A549 (cell line): ENCODE data around the gene CX3CL1.

Experiments
- CBX2 ChIP-seq: fragments of 200-600 bp; sonication (generic); IDR thresholded peaks from 2 replicates; pipeline ENCODE4 v1.6.1; 2016; ENCODE audit warnings: low read depth, mild to moderate bottlenecking, borderline replicate concordance
- EP300 ChIP-seq, 2 experiments: fragments of >200 bp; sonication (Bioruptor Twin); formaldehyde crosslinking; IDR thresholded peaks; 2 replicates in 1 of 2; 3 replicates in 1 of 2; pipeline ENCODE4 v1.6.1; 2016 to 2017
- JUN ChIP-seq, 2 experiments: fragments of >200 bp; sonication (Bioruptor Twin); formaldehyde crosslinking; IDR thresholded peaks; 2 replicates in 1 of 2; 3 replicates in 1 of 2; pipeline ENCODE4 v1.6.1; 2016 to 2017
- JUNB ChIP-seq: fragments of >200 bp; sonication (Bioruptor Twin); formaldehyde crosslinking; IDR thresholded peaks from 2 replicates; pipeline ENCODE4 v1.6.1; 2016
- MAFK ChIP-seq: fragments of 450-650 bp; IDR thresholded peaks from 2 replicates; pipeline ENCODE4 v1.6.1; 2014; ENCODE audit not compliant: partially characterized antibody
- MYC ChIP-seq: IDR thresholded peaks from 2 replicates; pipeline ENCODE4 v1.6.1; 2012; ENCODE audit warnings: mild to moderate bottlenecking, inconsistent platforms, low read length, improper control_type of control experiment, borderline replicate concordance
- POLR2A ChIP-seq: IDR thresholded peaks from 2 replicates; pipeline ENCODE4 v1.6.1; 2012; ENCODE audit warnings: mild to moderate bottlenecking, low read length
- RFX5 ChIP-seq: fragments of 450-650 bp; IDR thresholded peaks from 2 replicates; pipeline ENCODE4 v1.7.1; 2014; ENCODE audit warnings: antibody characterized with exemption, mild to moderate bottlenecking, moderate library complexity
- SMC3 ChIP-seq: fragments of >200 bp; sonication (Bioruptor Twin); formaldehyde crosslinking; IDR thresholded peaks from 3 replicates; pipeline ENCODE4 v1.6.1; 2018; ENCODE audit warnings: inconsistent platforms
- TF ChIP-seq, protein P1 (sequence below): fragments of 250-450 bp; sonication (Bioruptor Pico); IDR thresholded peaks from 2 replicates; pipeline ENCODE4 v1.5.0; 2021; ENCODE audit warnings: mild to moderate bottlenecking, moderate library complexity, borderline replicate concordance
- TF ChIP-seq, protein P2 (sequence below): fragments of >200 bp; sonication (Bioruptor Twin); formaldehyde crosslinking; IDR thresholded peaks from 3 replicates; pipeline ENCODE4 v1.5.1; 2016
- TF ChIP-seq, protein P3 (sequence below): fragments of >200 bp; sonication (Bioruptor Twin); formaldehyde crosslinking; IDR thresholded peaks from 3 replicates; pipeline ENCODE4 v1.6.1; 2016
- TF ChIP-seq, protein P4 (sequence below): IDR thresholded peaks from 2 replicates; pipeline ENCODE4 v1.6.1; 2012
- TF ChIP-seq, protein P5 (sequence below): fragments of >200 bp; sonication (Bioruptor Twin); formaldehyde crosslinking; IDR thresholded peaks from 2 replicates; pipeline ENCODE4 v1.6.1; 2016

DNA sequence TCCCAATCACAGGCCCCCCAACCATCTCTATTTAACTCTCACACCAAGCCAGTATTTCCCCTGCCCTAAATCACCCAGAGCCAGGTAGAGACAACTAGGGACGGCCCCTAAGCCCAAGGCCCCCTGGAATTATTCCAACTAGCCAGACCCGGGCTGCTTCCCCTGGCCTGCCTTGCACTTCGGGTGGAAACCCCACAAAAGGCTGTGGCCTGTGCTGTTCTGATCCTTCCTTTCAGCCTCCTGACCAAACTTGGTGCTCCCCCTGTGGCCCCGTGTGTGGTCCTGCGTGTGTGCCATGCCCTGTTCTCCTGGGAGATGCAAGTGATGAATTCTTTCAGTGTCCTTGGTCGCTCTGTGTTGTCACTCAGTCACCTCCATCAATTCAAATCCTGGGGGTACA is 47.2 kb downstream of the CX3CL1 start:
- TF ChIP-seq MAFK (no peak), CBX2 (no peak), EP300 (IDR thresholded peaks at IDR 0.05) (no peak), RFX5 (no peak), MYC (no peak), POLR2A (no peak), JUNB (no peak), SMC3 (no peak), JUN (IDR thresholded peaks at IDR 0.05) (no peak)
- TF ChIP-seq, protein P1, sequence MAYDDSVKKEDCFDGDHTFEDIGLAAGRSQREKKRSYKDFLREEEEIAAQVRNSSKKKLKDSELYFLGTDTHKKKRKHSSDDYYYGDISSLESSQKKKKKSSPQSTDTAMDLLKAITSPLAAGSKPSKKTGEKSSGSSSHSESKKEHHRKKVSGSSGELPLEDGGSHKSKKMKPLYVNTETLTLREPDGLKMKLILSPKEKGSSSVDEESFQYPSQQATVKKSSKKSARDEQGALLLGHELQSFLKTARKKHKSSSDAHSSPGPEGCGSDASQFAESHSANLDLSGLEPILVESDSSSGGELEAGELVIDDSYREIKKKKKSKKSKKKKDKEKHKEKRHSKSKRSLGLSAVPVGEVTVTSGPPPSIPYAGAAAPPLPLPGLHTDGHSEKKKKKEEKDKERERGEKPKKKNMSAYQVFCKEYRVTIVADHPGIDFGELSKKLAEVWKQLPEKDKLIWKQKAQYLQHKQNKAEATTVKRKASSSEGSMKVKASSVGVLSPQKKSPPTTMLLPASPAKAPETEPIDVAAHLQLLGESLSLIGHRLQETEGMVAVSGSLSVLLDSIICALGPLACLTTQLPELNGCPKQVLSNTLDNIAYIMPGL (CRISPR knock-in tag): no peak
- TF ChIP-seq, protein P2, sequence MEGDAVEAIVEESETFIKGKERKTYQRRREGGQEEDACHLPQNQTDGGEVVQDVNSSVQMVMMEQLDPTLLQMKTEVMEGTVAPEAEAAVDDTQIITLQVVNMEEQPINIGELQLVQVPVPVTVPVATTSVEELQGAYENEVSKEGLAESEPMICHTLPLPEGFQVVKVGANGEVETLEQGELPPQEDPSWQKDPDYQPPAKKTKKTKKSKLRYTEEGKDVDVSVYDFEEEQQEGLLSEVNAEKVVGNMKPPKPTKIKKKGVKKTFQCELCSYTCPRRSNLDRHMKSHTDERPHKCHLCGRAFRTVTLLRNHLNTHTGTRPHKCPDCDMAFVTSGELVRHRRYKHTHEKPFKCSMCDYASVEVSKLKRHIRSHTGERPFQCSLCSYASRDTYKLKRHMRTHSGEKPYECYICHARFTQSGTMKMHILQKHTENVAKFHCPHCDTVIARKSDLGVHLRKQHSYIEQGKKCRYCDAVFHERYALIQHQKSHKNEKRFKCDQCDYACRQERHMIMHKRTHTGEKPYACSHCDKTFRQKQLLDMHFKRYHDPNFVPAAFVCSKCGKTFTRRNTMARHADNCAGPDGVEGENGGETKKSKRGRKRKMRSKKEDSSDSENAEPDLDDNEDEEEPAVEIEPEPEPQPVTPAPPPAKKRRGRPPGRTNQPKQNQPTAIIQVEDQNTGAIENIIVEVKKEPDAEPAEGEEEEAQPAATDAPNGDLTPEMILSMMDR: no peak
- TF ChIP-seq, protein P3, sequence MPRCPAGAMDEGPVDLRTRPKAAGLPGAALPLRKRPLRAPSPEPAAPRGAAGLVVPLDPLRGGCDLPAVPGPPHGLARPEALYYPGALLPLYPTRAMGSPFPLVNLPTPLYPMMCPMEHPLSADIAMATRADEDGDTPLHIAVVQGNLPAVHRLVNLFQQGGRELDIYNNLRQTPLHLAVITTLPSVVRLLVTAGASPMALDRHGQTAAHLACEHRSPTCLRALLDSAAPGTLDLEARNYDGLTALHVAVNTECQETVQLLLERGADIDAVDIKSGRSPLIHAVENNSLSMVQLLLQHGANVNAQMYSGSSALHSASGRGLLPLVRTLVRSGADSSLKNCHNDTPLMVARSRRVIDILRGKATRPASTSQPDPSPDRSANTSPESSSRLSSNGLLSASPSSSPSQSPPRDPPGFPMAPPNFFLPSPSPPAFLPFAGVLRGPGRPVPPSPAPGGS: no peak
- TF ChIP-seq, protein P4, sequence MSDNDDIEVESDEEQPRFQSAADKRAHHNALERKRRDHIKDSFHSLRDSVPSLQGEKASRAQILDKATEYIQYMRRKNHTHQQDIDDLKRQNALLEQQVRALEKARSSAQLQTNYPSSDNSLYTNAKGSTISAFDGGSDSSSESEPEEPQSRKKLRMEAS: no peak
- TF ChIP-seq, protein P5, sequence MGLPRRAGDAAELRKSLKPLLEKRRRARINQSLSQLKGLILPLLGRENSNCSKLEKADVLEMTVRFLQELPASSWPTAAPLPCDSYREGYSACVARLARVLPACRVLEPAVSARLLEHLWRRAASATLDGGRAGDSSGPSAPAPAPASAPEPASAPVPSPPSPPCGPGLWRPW: no peak
